ENCODE data around the gene ACAD8. TPM values are rescaled to one million over a fixed set of nuclear protein-coding genes. Genes with fewer than 3 reads are reported as not detected.

Gene ACAD8
- polyA plus RNA-seq, 1 of the 3 experiments (the other 2 are of a cell fraction), result 29.8 TPM

GRCh38 chr11:134242376-134242775 is 11.0 kb upstream of the ACAD8 start:
- H3K4me2 ChIP-seq, result no peak overlapping the region
- H3K9ac ChIP-seq, result no peak overlapping the region
- ChIA-PET POLR2A (no interaction called here), CTCF (interaction anchor here (1.4 kb wide), 1 partner anchor 18 kb away, joined by 3 read pairs; the partner anchor contains the start of genes NCAPD3 and VPS26B)
- no peak for TF ChIP-seq RXRA (IDR thresholded peaks at IDR 0.05; ENCODE audit: borderline replicate concordance, low read depth)
- TF ChIP-seq TEAD4 (IDR thresholded peaks at IDR 0.05; ENCODE audit: borderline replicate concordance, insufficient read depth), result no peak
- TF ChIP-seq NFIC (IDR thresholded peaks at IDR 0.05; ENCODE audit: borderline replicate concordance), result no peak
- no peak for TF ChIP-seq CHD2 (IDR thresholded peaks at IDR 0.05; ENCODE audit: low read length, partially characterized antibody)
- H3F3A ChIP-seq (replicated peaks; ENCODE audit: insufficient read depth), result peaks cover 5% of the 10 kb centered on the region
- H3K4me1 ChIP-seq (ENCODE audit: control insufficient read depth in 1 of 2, insufficient read depth in 2 of 2, low read depth in 1 of 2, low read length in 1 of 2), result peaks cover 3 to 7% of the 10 kb centered on the region in 2 experiments; a peak in 2 of 4 replicates
- no peak overlapping the region for H3K4me3 ChIP-seq (ENCODE audit: low read depth in 2 of 2, low read length in 1 of 2)
- no peaks in the 10 kb centered on the region for H4K20me1 ChIP-seq (ENCODE audit: insufficient read depth)
- H2AFZ ChIP-seq (ENCODE audit: low read depth), result no peak overlapping the region
- no peak overlapping the region for H3K27ac ChIP-seq (ENCODE audit: low read depth in 2 of 2, low read length in 1 of 2)
- no peak for DNase-seq
- H3K79me2 ChIP-seq (ENCODE audit: insufficient read depth), result peaks cover 9% of the 10 kb centered on the region; the same call in 1 of the 2 replicates
- no peaks in the 10 kb centered on the region for H3K27me3 ChIP-seq (ENCODE audit: insufficient read depth)
- peaks cover 30 to 79% of the 10 kb centered on the region in 2 experiments for H3K36me3 ChIP-seq (replicated peaks in 1 of 2; ENCODE audit: control insufficient read depth in 1 of 2, insufficient read depth in 2 of 2, low read length in 1 of 2)
- no peaks in the 10 kb centered on the region for H3K9me3 ChIP-seq
- H3K9me2 ChIP-seq, result no peaks in the 10 kb centered on the region
- 96% methylated on average over 9 of the region's 9 CpGs for WGBS (ENCODE audit: low lambda C conversion rate)

GRCh38 chr11:134243913-134244312 is 9.5 kb upstream of the ACAD8 start:
- TF ChIP-seq SMC3 (IDR thresholded peaks at IDR 0.05; ENCODE audit: low read depth, low read length), result no peak
- no peak for TF ChIP-seq MXI1 (IDR thresholded peaks at IDR 0.05; ENCODE audit: low read depth, low read length)
- TF ChIP-seq RAD21 (IDR thresholded peaks at IDR 0.05; ENCODE audit: low read length), result no peak
- TF ChIP-seq RXRA (IDR thresholded peaks at IDR 0.05; ENCODE audit: borderline replicate concordance, low read depth), result no peak
- no peak for TF ChIP-seq MAX (IDR thresholded peaks at IDR 0.05; ENCODE audit: low read depth)
- TF ChIP-seq FOXM1 (IDR thresholded peaks at IDR 0.05; ENCODE audit: low read depth), result no peak
- TF ChIP-seq EP300 (IDR thresholded peaks at IDR 0.05; ENCODE audit: borderline replicate concordance in 1 of 2, low read depth in 1 of 2, low read length in 1 of 2), result no peak
- TF ChIP-seq TAF1 (IDR thresholded peaks at IDR 0.05; ENCODE audit: borderline replicate concordance, low read depth, low read length), result no peak
- TF ChIP-seq SIN3A (IDR thresholded peaks at IDR 0.05; ENCODE audit: borderline replicate concordance, low read depth, low read length), result no peak
- CTCF ChIA-PET, result interaction anchor here (0.5 to 3.2 kb wide), 14 partner anchors 10 to 194 kb away, joined by 3 to 14 read pairs (median 4); partner anchors contain the start of genes ACAD8, NCAPD3, THYN1 and VPS26B

More at GRCh38 chr11:134243913-134244312, 9.5 kb upstream of the ACAD8 start:
- no peaks in the 10 kb centered on the region for H3K9me2 ChIP-seq
- no peak for DNase-seq
- no peak overlapping the region for H3K9ac ChIP-seq
- no peak overlapping the region for H2AFZ ChIP-seq (ENCODE audit: low read depth)
- no peak overlapping the region for H3K27ac ChIP-seq (ENCODE audit: low read depth in 2 of 2, low read length in 1 of 2)
- WGBS (ENCODE audit: low lambda C conversion rate), result 100% methylated on average over 3 of the region's 4 CpGs
- H3K4me1 ChIP-seq (ENCODE audit: control insufficient read depth in 1 of 2, insufficient read depth in 2 of 2, low read depth in 1 of 2, low read length in 1 of 2), result peaks cover 0 to 3% of the 10 kb centered on the region in 2 experiments; a peak in 1 of 4 replicates
- H3F3A ChIP-seq (replicated peaks; ENCODE audit: insufficient read depth), result no peaks in the 10 kb centered on the region
- no peaks in the 10 kb centered on the region for H4K20me1 ChIP-seq (ENCODE audit: insufficient read depth)
- no peak overlapping the region for H3K4me2 ChIP-seq
- H3K4me3 ChIP-seq (ENCODE audit: low read depth in 2 of 2, low read length in 1 of 2), result no peak overlapping the region
- no peaks in the 10 kb centered on the region for H3K27me3 ChIP-seq (ENCODE audit: insufficient read depth)
- POLR2A ChIA-PET, result no interaction called here
- 0 out of 2 replicates have a peak, but pooled peaks cover 5% of the 10 kb centered on the region for H3K79me2 ChIP-seq (ENCODE audit: insufficient read depth)
- H3K36me3 ChIP-seq (replicated peaks in 1 of 2; ENCODE audit: control insufficient read depth in 1 of 2, insufficient read depth in 2 of 2, low read length in 1 of 2), result peaks cover 35 to 93% of the 10 kb centered on the region in 2 experiments
- H3K9me3 ChIP-seq, result no peaks in the 10 kb centered on the region

Measured in SK-N-SH (cell line).